Activated CD4-positive, alpha-beta memory T cell treated with anti-CD3 and anti-CD28 coated beads, Interleukin-2, amount 10 ng/mL, durations not matched to agents 7 days and 5 days (primary cell): Measurements from ENCODE around the gene FGF12. TPM values are rescaled to one million over a fixed set of nuclear protein-coding genes. Genes with fewer than 3 reads are reported as not detected.

ENCODE experiments used
- CTCF ChIA-PET: fragments of 350-600 bp; sonication (Branson Sonifier 250); formaldehyde crosslinking; loops from one replicate; lab custom pipeline; 2021; ENCODE audit warnings: antibody characterized with exemption, inconsistent platforms; lab: Charles Lee
- POLR2A ChIA-PET: fragments of 350-600 bp; sonication (Branson Sonifier 250); formaldehyde crosslinking; loops from one replicate; lab custom pipeline; 2021; ENCODE audit warnings: antibody characterized with exemption; lab: Charles Lee
- DNase-seq: peaks from one replicate; pipeline ENCODE4 v3.0.0-alpha.2; 2020
- H3K27ac Mint-ChIP-seq: one replicate; pipeline ENCODE4 v1.8.0; 2021; ENCODE audit warnings: mild to moderate bottlenecking, mixed read lengths
- H3K27me3 Mint-ChIP-seq: one replicate; pipeline ENCODE4 v1.8.0; 2021; ENCODE audit warnings: mixed read lengths
- H3K36me3 Mint-ChIP-seq: one replicate; pipeline ENCODE4 v1.8.0; 2021; ENCODE audit warnings: low read depth, mixed read lengths
- H3K4me1 Mint-ChIP-seq: one replicate; pipeline ENCODE4 v1.8.0; 2021; ENCODE audit warnings: mixed read lengths
- H3K4me3 Mint-ChIP-seq: one replicate; pipeline ENCODE4 v1.8.0; 2021; ENCODE audit warnings: mild to moderate bottlenecking, mixed read lengths
- H3K9me3 Mint-ChIP-seq: one replicate; pipeline ENCODE4 v1.8.0; 2021; ENCODE audit warnings: mixed read lengths
- total RNA-seq, 2 experiments: library from RNA; stranded (reverse); gene quantifications; one replicate each; pipeline ENCODE4 v1.2.3, GENCODE V29; 2021

FGF12 gene
- total RNA-seq, 2 experiments from 2014 or later: not detected

- no peaks in the 10 kb centered on the region for H3K9me3 Mint-ChIP-seq
- POLR2A ChIA-PET: no interaction called here
- no peak overlapping the region for H3K4me3 Mint-ChIP-seq
- H3K4me1 Mint-ChIP-seq: no peaks in the 10 kb centered on the region
- CTCF ChIA-PET: no interaction called here
- DNase-seq: no peak
- H3K36me3 Mint-ChIP-seq: no peaks in the 10 kb centered on the region
- H3K27ac Mint-ChIP-seq: no peak overlapping the region
- H3K27me3 Mint-ChIP-seq: no peaks in the 10 kb centered on the region
These were observed 230.3 kb downstream of the FGF12 start for GRCh38 chr3:192496905-192497587.

- no peak for DNase-seq
- Mint-ChIP-seq H3K27ac (no peak overlapping the region), H3K9me3 (no peaks in the 10 kb centered on the region), H3K36me3 (no peaks in the 10 kb centered on the region), H3K4me3 (no peak overlapping the region), H3K4me1 (no peaks in the 10 kb centered on the region), H3K27me3 (no peaks in the 10 kb centered on the region)
- ChIA-PET CTCF (no interaction called here), POLR2A (no interaction called here)
These were observed 233.2 kb downstream of the FGF12 start for GRCh38 chr3:192494174-192494573.

- Mint-ChIP-seq H3K9me3 (no peaks in the 10 kb centered on the region), H3K4me1 (no peaks in the 10 kb centered on the region), H3K27me3 (no peaks in the 10 kb centered on the region), H3K27ac (no peak overlapping the region), H3K36me3 (no peaks in the 10 kb centered on the region), H3K4me3 (no peak overlapping the region)
- ChIA-PET POLR2A (no interaction called here), CTCF (no interaction called here)
- DNase-seq: no peak
These were observed 236.6 kb downstream of the FGF12 start for GRCh38 chr3:192490720-192491119.

- CTCF ChIA-PET: no interaction called here
- no peaks in the 10 kb centered on the region for H3K36me3 Mint-ChIP-seq
- POLR2A ChIA-PET: no interaction called here
- H3K9me3 Mint-ChIP-seq: no peaks in the 10 kb centered on the region
- H3K27ac Mint-ChIP-seq: no peak overlapping the region
- H3K4me1 Mint-ChIP-seq: no peaks in the 10 kb centered on the region
- no peak overlapping the region for H3K4me3 Mint-ChIP-seq
- DNase-seq: no peak
- no peaks in the 10 kb centered on the region for H3K27me3 Mint-ChIP-seq
These were observed 237.8 kb downstream of the FGF12 start for GRCh38 chr3:192489579-192489978.

GRCh38 chr3:192487033-192487432 is 240.3 kb downstream of the FGF12 start:
- DNase-seq: no peak
- H3K9me3 Mint-ChIP-seq: no peaks in the 10 kb centered on the region
- POLR2A ChIA-PET: no interaction called here
- H3K4me1 Mint-ChIP-seq: no peaks in the 10 kb centered on the region
- H3K4me3 Mint-ChIP-seq: no peak overlapping the region
- no peak overlapping the region for H3K27ac Mint-ChIP-seq
- CTCF ChIA-PET: no interaction called here
- no peaks in the 10 kb centered on the region for H3K27me3 Mint-ChIP-seq
- no peaks in the 10 kb centered on the region for H3K36me3 Mint-ChIP-seq

GRCh38 chr3:192482809-192483208 is 244.5 kb downstream of the FGF12 start:
- POLR2A ChIA-PET: no interaction called here
- H3K4me1 Mint-ChIP-seq: no peaks in the 10 kb centered on the region
- CTCF ChIA-PET: interaction anchor here (0.6 to 1.0 kb wide), 2 partner anchors 15 to 122 kb away, joined by 3 read pairs; no protein-coding TSS in a partner anchor
- no peak overlapping the region for H3K27ac Mint-ChIP-seq
- H3K9me3 Mint-ChIP-seq: no peaks in the 10 kb centered on the region
- no peak for DNase-seq
- no peaks in the 10 kb centered on the region for H3K36me3 Mint-ChIP-seq
- no peaks in the 10 kb centered on the region for H3K27me3 Mint-ChIP-seq
- H3K4me3 Mint-ChIP-seq: no peak overlapping the region

GRCh38 chr3:192482391-192482790 is 244.9 kb downstream of the FGF12 start:
- Mint-ChIP-seq H3K27ac (no peak overlapping the region), H3K36me3 (no peaks in the 10 kb centered on the region), H3K4me1 (no peaks in the 10 kb centered on the region), H3K27me3 (no peaks in the 10 kb centered on the region), H3K4me3 (no peak overlapping the region), H3K9me3 (no peaks in the 10 kb centered on the region)
- no peak for DNase-seq
- ChIA-PET CTCF (interaction anchor here (0.6 to 1.0 kb wide), 2 partner anchors 15 to 121 kb away, joined by 3 read pairs; no protein-coding TSS in a partner anchor), POLR2A (no interaction called here)

GRCh38 chr3:192481638-192482037 is 245.7 kb downstream of the FGF12 start:
- Mint-ChIP-seq H3K4me3 (no peak overlapping the region), H3K36me3 (no peaks in the 10 kb centered on the region), H3K27me3 (no peaks in the 10 kb centered on the region), H3K27ac (no peak overlapping the region), H3K4me1 (no peaks in the 10 kb centered on the region), H3K9me3 (no peaks in the 10 kb centered on the region)
- POLR2A ChIA-PET: no interaction called here
- DNase-seq: no peak
- CTCF ChIA-PET: interaction anchor here (1.0 kb wide), 1 partner anchor 14 kb away, joined by 3 read pairs; no protein-coding TSS in a partner anchor

GRCh38 chr3:192467230-192468140 is 259.9 kb downstream of the FGF12 start:
- H3K27me3 Mint-ChIP-seq: peaks cover 11% of the 10 kb centered on the region
- peak; percentile 50 for DNase-seq
- H3K27ac Mint-ChIP-seq: no peak overlapping the region
- no peaks in the 10 kb centered on the region for H3K9me3 Mint-ChIP-seq
- CTCF ChIA-PET: interaction anchor here (0.8 to 0.9 kb wide), 3 partner anchors 15 to 339 kb away, joined by 3 read pairs; no protein-coding TSS in a partner anchor
- no peaks in the 10 kb centered on the region for H3K4me1 Mint-ChIP-seq
- POLR2A ChIA-PET: no interaction called here
- H3K36me3 Mint-ChIP-seq: no peaks in the 10 kb centered on the region
- no peak overlapping the region for H3K4me3 Mint-ChIP-seq

- Mint-ChIP-seq H3K27ac (no peak overlapping the region), H3K36me3 (no peaks in the 10 kb centered on the region), H3K4me3 (no peak overlapping the region), H3K27me3 (peaks cover 18% of the 10 kb centered on the region), H3K9me3 (no peaks in the 10 kb centered on the region), H3K4me1 (no peaks in the 10 kb centered on the region)
- no peak for DNase-seq
- POLR2A ChIA-PET: no interaction called here
- CTCF ChIA-PET: no interaction called here
These were observed 278.3 kb downstream of the FGF12 start for GRCh38 chr3:192449036-192449435.

GRCh38 chr3:192445770-192446644 is 281.3 kb downstream of the FGF12 start:
- no peak for DNase-seq
- Mint-ChIP-seq H3K27ac (no peak overlapping the region), H3K4me3 (no peak overlapping the region), H3K9me3 (no peaks in the 10 kb centered on the region), H3K27me3 (peaks cover 17% of the 10 kb centered on the region), H3K36me3 (no peaks in the 10 kb centered on the region), H3K4me1 (no peaks in the 10 kb centered on the region)
- CTCF ChIA-PET: interaction anchor here (2.2 to 3.6 kb wide), 2 partner anchors 31 to 257 kb away, joined by 6 to 42 read pairs; no protein-coding TSS in a partner anchor
- POLR2A ChIA-PET: no interaction called here

- Mint-ChIP-seq H3K4me1 (no peaks in the 10 kb centered on the region), H3K36me3 (no peaks in the 10 kb centered on the region), H3K27me3 (peaks cover 15% of the 10 kb centered on the region), H3K9me3 (no peaks in the 10 kb centered on the region), H3K4me3 (no peak overlapping the region), H3K27ac (no peak overlapping the region)
- no peak for DNase-seq
- ChIA-PET POLR2A (no interaction called here), CTCF (interaction anchor here (0.6 to 3.6 kb wide), 18 partner anchors 8 to 1023 kb away, joined by 3 to 42 read pairs (median 4); no protein-coding TSS in a partner anchor)
These were observed 282.6 kb downstream of the FGF12 start for GRCh38 chr3:192444791-192445106.
